Measurements from ENCODE around the gene SPOCK3.

SPOCK3 gene

DNA sequence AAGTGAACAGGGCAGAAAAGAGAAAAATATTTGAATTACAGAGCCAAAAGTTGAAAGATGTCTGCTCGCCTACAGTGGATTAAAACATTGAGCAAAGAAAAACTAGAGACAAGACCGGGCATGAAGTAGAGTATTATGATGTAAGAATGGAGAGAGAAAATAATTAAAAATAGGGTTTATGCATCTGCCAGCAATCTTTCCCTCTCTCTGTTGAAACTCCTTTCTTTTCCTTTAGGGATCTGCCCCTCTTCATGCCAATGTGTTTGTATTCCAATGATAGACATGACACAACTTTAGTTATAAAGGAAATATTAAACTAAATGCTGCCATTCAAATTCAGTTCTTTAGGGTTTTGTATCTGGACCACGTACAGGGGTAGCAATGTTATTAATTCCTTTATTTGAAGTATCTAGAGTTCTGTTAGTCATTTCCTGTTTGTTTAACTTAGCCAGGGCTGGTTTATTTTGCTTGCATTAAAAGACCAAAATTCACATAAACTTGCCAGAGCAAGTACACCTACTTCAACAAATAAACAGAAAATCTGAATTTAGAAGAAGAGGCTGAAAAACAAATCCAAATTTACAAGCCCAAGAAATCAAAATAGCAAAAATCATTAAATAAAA is 202.6 kb downstream of the SPOCK3 start:
- TF ChIP-seq, protein P1, sequence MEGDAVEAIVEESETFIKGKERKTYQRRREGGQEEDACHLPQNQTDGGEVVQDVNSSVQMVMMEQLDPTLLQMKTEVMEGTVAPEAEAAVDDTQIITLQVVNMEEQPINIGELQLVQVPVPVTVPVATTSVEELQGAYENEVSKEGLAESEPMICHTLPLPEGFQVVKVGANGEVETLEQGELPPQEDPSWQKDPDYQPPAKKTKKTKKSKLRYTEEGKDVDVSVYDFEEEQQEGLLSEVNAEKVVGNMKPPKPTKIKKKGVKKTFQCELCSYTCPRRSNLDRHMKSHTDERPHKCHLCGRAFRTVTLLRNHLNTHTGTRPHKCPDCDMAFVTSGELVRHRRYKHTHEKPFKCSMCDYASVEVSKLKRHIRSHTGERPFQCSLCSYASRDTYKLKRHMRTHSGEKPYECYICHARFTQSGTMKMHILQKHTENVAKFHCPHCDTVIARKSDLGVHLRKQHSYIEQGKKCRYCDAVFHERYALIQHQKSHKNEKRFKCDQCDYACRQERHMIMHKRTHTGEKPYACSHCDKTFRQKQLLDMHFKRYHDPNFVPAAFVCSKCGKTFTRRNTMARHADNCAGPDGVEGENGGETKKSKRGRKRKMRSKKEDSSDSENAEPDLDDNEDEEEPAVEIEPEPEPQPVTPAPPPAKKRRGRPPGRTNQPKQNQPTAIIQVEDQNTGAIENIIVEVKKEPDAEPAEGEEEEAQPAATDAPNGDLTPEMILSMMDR (IDR thresholded peaks at IDR 0.05; ENCODE audit: borderline replicate concordance, insufficient read depth, low read depth, low read length) = no peak
- no peak overlapping the region for H3K4me3 ChIP-seq (ENCODE audit: low read depth, low read length)

DNA sequence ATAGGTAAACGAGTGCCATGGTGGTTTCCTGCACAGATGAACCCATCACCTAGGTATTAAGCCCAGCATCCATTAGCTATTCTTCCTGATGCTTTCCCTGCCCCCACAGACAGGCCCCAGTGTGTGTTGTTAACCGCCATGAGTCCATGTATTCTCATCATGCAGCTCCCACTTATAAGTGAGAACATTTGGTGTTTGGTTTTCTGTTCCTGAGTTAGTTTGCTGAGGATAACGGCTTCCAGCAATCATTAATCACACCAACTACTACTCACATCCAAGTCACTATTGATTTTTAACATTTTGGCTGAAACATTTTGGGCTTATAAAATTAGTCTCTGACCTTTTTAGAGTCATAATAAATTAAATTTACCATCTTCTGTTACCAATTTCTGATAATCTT is 205.3 kb downstream of the SPOCK3 start:
- TF ChIP-seq, protein P1 (IDR thresholded peaks at IDR 0.05; ENCODE audit: borderline replicate concordance, insufficient read depth, low read depth, low read length) = no peak
- H3K4me3 ChIP-seq (ENCODE audit: low read depth, low read length) = no peak overlapping the region

DNA sequence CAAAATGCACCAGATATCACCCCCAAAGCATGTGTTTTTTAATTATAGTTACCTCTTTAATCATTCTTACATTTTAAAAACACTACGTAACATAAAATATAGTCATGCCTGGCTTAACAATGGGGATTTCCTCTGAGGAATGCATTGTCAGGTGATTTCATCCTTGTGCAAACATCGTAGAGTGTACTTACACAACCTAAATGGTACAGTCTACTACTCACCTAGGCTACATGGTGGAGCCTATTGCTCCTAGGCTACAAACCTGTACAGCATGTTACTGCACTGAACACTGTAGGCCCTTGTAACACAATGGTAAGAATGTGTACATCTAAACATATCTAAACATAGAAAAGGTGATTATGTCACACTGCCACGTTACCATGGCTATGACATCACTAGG is 208.6 kb downstream of the SPOCK3 start:
- TF ChIP-seq, protein P1 (IDR thresholded peaks at IDR 0.05; ENCODE audit: borderline replicate concordance, insufficient read depth, low read depth, low read length) = no peak

DNA sequence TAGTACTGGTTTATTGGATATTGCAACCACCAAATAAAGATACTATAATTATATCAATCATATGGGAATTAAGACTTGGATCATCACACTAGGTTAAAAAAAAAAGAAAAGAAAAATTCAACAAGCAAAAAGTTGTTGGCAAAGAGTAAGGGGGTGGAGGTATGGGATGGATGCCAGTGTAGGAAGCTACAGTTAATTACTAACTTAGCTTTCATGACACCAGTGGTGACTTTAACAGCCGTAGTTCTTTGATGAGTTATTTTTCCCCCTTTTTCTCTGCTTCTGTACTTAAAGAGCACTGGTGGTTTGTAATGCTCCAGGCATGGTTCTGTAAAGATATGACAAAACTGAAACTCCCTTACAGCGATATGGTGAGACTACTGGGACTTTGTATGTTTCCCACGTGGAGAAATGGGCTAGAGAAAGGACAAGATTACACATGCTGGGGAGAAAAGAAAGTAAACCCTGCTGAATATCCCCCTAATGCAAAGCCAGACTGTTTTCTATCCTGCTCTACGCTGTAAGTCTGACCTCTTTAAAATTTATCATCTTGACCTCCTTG is 210.8 kb downstream of the SPOCK3 start:
- TF ChIP-seq, protein P1 (IDR thresholded peaks at IDR 0.05; ENCODE audit: borderline replicate concordance, insufficient read depth, low read depth, low read length) = no peak
- no peak overlapping the region for H3K4me3 ChIP-seq (ENCODE audit: low read depth, low read length)

More for the DNA sequence above, 208.6 kb downstream of the SPOCK3 start:
- H3K4me3 ChIP-seq (ENCODE audit: low read depth, low read length) = no peak overlapping the region

DNA sequence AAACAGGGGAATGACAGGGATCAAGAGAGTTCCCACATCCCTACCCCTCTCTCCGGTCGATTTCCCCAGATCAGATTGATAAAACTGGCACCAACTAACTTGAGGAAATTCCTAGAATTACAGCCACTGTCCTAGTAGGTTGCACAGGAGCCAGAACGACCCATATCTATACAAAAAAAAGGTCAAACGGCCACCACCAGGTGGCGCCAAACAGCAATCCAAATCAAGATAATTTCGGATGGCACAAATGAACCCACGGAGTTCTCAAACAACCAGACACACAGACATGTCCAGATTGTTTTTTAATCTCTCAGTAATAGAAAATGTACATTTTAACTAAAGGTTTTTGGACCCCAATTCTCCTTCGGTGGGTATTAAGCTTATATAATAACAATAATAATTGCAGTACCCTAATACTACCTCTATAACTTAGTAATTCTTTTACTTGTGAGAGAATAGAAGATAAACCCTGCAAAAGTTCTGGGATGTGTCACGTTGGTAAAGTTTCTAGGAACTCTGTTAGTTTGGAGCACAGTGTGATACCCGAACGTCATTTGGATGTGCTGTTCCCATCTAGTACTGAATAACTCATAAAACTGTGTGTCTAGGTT is 212.6 kb downstream of the SPOCK3 start:
- TF ChIP-seq, protein P1 (IDR thresholded peaks at IDR 0.05; ENCODE audit: borderline replicate concordance, insufficient read depth, low read depth, low read length) = peak; percentile 68
- no peak overlapping the region for H3K4me3 ChIP-seq (ENCODE audit: low read depth, low read length)

DNA sequence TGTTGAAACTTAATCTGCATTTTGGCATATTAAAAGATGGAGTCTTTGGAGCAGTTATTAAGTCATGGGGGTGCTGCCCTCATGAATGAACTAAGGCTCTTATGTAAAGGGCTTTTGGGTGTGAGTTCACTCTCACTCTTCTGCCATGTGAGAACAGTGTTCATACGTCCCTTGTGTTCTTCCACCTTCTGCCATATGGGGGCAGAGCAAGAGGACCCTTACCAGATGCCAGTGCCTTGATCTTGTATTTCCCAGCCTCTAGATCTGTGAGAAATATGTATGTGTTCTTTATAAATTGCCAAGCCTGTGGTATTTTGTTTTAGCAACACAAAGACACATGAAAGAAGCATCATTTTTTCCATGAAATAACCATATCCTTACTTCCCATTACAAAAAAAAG is 213.9 kb downstream of the SPOCK3 start:
- TF ChIP-seq, protein P1 (IDR thresholded peaks at IDR 0.05; ENCODE audit: borderline replicate concordance, insufficient read depth, low read depth, low read length) = no peak
- H3K4me3 ChIP-seq (ENCODE audit: low read depth, low read length) = no peak overlapping the region

DNA sequence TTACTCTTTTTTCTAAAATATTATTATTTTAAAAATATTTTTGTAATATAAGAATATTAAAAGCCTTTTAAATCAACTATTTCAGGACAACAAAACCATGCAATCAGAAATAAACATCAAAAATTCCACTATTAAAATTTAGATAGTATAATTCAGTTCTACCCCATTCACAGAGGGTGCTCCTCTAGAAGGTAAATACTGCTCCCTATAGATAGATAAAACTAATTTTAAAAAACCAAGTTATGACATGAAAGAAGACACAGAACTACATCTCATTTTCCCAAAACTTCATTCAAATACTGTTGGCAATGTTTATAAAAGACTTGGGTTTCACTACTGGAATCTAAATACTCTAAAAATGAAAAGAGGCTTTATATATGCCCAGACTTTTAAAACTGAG is 219.3 kb downstream of the SPOCK3 start:
- no peak overlapping the region for H3K4me3 ChIP-seq (ENCODE audit: low read depth, low read length)
- TF ChIP-seq, protein P1 (IDR thresholded peaks at IDR 0.05; ENCODE audit: borderline replicate concordance, insufficient read depth, low read depth, low read length) = no peak

Data from GM12875 (cell line).